ENCODE measurements around the gene ACBD3.

DNA sequence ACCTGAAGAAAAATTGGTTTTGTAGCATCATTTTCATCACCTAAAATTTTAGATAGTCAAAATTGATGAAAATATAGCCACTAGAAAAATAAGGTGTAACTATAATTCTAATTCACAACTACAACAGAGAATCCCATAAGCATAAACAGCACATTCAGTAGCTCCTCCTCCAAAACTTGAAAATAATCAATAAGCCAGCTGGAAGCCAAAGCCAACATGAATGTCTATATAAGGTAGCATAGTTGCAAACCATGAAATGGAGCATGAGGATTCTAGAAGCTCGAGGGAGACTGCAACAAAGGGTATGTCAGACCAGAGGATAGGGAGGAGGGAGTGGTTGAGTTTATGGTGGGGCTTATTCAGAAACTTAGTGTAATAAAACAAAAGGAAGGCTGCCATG lies 22.4 kb downstream of the ACBD3 start:
- no peak for TF ChIP-seq EZH2 (IDR thresholded peaks at IDR 0.05; ENCODE audit: insufficient read depth, poor library complexity, severe bottlenecking)
- TF ChIP-seq EZH2phosphoT487 (IDR thresholded peaks at IDR 0.05; ENCODE audit: insufficient read depth, low read depth), result no peak
